Glomerular endothelial cell (primary cell): ENCODE data around the gene DXO. TPM values are rescaled to one million over a fixed set of nuclear protein-coding genes. Genes with fewer than 3 reads are reported as not detected.
"Not testable (repeated sequence)": the region's sequence is repeated elsewhere in the genome, so short reads cannot be mapped to it uniquely, and the experiment has no call there.

Source experiments
- DNase-seq: peaks from one replicate; pipeline ENCODE4 v3.0.0-alpha.2; 2011; ENCODE audit warnings: low read depth, low spot score; ENCODE audit errors: extremely low read depth
- total RNA-seq: library from RNA; depleted of rRNA; stranded (reverse); fragments of >200 nt; gene quantifications from 2 replicates; pipeline ENCODE4 v1.2.3, GENCODE V29; 2015

Gene DXO
- total RNA-seq, 1 donor from 2014 or later = 17.3 TPM

DNA sequence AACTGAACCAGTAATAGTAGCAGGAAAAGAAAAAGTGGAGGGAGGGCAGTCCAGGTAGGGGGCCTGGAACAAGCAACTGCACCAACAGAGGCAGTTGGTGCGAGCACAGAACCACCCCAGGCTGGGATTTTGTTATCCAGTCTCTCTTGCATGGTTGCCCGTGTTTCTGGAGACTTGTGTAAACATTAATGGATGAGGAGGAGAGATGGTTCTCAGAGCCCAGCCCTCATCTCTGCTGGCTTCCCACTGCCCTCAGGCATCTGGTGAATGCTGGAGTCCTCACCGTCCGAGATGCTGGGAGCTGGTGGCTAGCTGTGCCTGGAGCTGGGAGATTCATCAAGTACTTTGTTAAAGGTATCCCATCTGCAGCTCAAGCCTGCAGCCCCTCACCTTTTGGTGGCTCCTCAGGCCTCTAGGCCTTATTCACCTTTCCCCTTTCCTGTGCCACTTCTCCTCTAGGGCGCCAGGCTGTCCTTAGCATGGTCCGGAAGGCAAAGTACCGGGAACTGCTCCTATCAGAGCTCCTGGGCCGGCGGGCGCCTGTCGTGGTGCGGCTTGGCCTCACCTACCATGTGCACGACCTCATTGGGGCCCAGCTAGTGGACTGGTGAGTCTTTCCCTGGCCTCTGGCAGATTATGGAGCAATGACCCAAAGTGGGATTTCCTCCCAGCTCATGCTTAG is 8.4 kb upstream of the DXO start:
- not testable (repeated sequence) for DNase-seq

- no peak for DNase-seq
Measured at GRCh38 chr6:31979238-31979898, 7.4 kb upstream of the DXO start.

- DNase-seq = no peak
Measured at GRCh38 chr6:31978831-31979230, 6.9 kb upstream of the DXO start.

DNA sequence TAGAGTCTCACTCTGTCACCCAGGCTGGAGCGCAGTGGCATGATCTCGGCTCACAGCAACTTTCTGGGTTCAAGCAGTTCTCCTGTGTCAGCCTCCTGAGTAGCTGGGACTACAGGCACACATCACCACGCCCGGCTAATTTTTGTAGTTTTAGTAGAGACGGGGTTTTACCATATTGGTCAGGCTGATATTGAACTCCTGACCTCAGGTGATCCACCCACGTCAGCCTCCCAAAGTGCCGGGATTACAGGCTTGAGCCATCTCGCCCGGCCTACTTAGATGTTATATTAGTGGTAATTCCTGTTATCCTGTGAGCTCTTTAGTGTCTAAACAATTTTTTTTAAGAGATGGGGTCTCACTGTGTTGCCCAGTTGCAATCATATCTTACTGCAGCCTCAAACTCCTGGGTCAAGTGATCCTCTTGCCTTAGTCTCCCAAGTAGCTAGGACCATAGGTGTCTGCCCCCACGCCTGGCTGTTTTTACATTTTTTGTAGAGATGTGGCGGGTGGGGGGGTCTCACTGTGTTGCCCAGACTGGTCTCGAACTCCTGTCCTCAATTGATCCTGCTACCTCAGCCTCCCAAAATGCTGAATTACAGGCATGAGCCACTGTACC is 6.0 kb upstream of the DXO start:
- no peak for DNase-seq

DNA sequence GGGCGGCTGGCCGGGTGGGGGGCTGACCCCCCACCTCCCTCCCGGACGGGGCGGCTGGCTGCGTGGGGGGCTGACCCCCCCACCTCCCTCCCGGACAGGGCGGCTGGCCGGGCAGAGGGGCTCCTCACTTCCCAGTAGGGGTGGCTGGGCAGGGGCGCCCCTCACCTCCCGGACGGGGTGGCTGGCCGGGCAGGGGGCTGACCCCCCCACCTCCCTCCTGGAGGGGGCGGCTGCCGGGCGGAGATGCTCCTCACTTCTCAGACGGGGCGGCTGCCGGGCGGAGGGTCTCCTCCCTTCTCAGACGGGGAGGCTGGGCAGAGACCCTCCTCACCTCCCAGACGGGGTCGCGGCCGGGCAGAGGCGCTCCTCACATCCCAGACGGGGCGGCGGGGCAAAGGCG is 4.1 kb upstream of the DXO start:
- not testable (repeated sequence) for DNase-seq

GRCh38 chr6:31972709-31973350 is 892 bp upstream of the DXO start:
- DNase-seq = no peak

DNA sequence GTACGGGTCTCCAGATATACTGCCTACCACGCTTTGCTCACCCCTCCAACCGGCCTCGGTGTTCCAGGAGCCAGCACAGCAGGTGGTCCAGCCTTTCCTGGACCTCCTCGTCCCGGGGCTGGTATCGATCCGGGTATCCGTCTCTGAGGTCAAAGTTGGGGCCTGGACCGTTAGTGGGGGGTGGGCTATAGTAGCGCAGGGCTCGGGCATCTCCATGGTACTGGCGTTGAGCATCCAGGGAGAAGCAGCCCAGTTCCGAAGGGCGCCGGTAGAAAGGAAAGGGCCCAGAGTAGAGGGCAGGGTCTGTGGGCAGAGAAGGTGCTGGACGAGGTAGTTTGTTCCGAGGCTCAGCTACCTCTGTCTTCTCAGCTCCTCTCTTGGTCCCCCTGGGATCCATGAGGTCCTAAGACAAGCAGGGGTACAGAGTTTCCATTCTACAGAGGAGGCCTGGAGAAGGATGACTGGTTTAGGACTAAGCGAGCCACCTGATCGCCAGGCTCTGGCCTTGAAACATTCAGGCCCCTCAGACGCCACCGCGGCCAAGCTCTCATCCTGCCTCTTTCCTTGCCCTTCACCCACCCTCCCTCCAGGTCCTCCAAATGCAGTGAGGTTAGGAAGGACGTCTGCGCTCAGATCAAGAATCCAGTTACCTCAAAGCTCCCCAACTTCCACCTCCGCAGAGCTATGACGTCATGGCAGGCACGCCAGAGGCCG is 502 bp downstream of the DXO start:
- no peak for DNase-seq

GRCh38 chr6:31970604-31971271 is 1.2 kb downstream of the DXO start:
- no peak for DNase-seq

GRCh38 chr6:31969712-31970603 is 2.0 kb downstream of the DXO start:
- DNase-seq = no peak

DNA sequence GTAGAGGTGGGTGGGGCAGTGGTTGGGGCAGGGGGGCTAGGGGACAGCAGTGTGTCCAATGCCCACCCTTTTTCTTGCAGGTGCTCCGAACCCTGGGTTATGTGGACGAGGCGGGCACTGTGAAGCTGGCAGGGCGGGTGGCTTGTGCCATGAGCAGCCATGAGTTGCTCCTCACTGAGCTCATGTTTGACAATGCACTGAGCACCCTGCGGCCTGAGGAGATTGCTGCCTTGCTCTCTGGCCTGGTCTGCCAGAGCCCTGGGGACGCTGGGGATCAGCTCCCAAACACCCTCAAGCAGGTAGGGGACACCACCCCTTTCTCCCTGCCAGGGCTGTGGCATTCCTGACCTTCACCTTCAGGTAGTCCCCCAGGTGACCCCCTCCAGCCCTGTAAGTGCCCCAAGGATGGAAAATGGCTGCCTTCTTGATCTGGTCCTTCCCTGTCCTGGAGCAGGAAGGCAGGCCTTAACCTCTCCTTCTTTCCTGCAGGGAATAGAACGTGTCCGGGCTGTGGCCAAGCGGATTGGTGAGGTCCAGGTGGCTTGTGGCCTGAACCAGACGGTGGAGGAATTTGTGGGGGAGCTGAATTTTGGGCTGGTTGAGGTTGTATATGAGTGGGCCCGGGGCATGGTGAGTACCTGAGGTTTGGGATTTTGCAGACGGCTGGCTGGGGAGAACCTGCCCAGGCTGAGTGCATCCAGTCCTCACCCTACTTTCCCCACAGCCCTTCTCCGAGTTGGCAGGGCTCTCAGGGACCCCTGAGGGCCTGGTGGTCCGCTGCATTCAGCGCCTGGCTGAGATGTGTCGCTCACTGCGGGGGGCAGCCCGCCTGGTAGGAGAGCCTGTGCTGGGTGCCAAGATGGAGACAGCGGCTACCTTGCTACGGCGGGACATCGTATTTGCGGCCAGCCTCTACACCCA is 2.9 kb downstream of the DXO start:
- DNase-seq = no peak

GRCh38 chr6:31968326-31968725 is 3.6 kb downstream of the DXO start:
- no peak for DNase-seq

DNA sequence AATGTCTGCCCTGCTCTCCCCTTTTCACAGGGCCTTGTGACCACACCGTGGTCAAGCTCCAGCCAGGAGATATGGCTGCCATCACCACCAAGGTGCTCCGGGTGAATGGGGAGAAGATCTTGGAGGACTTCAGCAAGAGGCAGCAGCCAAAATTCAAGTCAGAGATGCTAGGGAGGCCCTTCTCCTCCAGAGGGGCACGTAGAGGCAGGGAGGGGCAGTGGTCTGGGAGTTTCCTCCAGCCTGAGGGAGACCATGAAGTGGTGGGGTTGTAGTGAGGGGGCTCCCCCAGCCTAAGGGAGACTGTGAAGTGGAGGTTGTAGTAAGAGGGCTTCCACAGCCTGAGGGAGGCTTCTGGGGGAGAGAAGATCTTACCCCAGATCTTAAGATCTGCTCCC is 4.0 kb downstream of the DXO start:
- DNase-seq = no peak

DNA sequence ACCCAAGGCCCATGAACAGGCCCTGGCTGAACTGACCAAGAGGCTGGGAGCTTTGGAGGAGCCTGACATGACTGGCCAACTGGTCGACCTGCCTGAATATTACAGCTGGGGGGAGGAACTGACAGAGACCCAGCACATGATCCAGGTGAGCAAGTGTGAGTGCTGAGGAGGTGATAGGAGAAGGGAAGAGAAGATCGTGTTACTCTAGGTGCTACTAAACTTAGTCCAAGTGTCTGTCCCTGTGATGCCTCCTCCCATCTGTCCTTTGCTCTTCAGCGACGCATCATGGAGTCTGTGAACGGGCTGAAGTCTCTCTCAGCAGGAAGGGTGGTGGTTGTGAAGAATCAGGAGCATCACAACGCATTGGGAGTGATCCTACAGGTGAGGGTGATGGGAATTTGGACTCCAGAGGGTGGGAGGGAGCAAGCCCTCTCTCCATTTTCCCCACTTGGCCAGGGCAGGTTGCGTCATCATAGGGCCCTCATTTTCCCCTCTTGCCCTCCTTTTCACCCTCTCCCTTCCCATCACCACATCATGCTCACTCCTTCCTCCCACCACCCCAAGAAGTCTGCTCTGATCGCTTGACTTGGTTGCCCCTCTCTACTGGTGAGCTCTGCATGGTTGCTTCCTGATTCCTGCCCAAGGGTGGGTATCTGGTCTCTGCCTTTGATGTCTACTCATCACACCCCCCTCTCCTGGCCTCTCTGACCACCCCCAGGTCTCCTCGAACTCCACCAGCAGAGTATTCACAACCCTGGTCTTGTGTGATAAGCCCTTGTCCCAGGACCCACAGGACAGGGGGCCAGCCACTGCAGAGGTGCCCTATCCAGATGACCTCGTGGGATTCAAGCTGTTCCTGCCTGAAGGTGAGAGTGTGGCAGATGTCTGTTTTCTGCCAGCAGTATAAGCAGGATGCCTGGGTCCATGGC is 4.7 kb downstream of the DXO start:
- no peak for DNase-seq

- DNase-seq = no peak
Measured at GRCh38 chr6:31966506-31966905, 5.4 kb downstream of the DXO start.

- DNase-seq = no peak
Measured at GRCh38 chr6:31965700-31966099, 6.2 kb downstream of the DXO start.

- no peak for DNase-seq
Measured at GRCh38 chr6:31963921-31964320, 8.0 kb downstream of the DXO start.

GRCh38 chr6:31961616-31962015 is 10.3 kb downstream of the DXO start:
- DNase-seq = no peak
